ENCODE measurements around the gene LPP.

The LPP gene

GRCh38 chr3:188706176-188706575 lies 552.2 kb downstream of the LPP start:
- no peak for DNase-seq

DNA sequence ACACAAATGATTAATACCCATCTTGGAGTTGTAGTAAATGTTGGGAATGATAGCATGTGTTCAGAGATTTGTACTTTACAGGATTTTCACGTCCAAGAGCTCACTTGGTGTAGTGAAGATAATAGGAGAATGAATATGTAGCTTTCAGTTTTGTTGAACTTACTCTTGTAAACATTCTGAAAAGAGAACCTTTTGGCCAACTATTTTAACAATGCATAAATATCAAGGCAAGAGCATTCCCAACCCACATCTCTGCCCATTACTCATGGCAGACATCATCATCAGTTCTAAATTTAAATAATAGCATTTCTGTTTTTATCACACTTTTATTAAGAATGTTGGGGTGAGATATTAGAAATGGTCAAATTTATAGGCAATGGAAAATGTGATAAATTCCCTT lies 552.6 kb downstream of the LPP start:
- no peak for DNase-seq

DNA sequence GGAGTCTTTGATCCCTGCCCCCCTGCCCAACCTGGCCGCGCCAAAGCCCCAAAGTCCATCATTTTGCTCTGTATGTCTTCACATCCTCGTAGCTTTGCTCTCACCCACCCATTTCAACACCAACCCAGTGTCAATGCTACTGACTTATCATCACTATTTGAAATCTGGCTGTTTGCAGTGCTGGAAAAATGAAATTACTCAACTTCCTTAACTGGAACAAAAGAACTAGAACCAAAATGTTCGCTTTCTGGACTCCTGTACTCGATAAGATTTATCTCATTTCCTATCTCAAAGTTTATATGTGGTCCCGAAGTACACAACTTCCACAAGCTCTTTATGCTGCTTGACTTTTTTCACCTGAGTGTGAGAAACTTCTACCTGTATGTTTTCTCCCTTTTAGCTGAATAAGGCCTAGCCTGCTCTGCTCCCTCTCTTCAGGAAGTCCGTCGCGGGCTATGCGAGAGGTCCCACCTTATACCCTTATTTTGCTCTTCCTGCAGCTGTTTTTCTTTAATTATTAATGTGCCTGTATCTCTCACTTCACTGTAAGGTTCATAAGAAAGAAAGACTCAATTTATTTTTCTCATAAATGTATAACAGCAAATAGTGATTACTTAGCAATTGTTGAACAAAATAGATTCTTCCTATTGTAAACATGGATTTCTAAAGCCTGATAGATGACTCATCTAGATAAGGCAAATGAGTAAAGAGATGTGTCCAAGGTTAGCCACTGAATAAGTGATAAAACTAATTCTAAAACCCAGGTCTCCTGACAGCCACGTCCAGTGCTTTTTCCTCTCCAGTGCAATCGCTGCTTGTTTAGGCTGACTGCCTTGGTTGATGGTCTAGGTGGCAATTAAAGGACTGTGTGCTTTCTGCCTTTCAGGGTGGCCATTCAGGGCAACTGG lies 553.7 kb downstream of the LPP start:
- no peak for DNase-seq

- no peak for DNase-seq
Measured at GRCh38 chr3:188711881-188712247, 557.9 kb downstream of the LPP start.

DNA sequence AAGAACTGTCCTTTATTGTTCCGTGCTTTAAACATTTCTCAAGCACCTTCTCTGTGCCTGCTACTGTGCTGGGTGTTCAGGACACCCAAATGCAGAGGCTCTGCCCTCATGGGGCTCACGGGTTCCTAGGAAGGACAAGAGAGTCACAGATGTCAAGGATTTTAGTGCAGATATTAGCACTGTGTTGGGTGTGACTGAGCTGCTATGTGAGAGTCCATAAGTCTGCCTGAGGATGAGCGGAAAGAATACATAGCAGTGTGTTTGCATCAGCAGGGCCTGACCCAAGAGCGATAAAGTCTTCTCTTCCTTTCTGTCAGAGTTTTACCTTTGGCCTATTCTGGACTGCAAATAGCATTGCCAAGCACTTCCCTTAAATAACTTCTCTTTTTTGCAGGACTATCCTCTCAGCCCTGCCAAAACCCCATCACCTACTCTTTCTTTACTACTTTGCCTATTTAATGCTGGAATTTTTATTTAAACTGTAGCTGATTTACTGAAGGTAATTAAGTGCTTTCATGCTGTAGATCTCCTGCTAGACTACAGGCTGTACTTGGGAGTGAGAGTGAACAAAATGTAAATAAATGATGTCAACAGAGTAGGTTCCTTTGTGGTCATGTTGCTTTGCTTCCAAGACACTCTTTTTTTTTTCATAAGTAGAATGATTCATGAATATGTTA lies 558.4 kb downstream of the LPP start:
- DNase-seq, result no peak

- no peak for DNase-seq
Measured at GRCh38 chr3:188712991-188713390, 559.0 kb downstream of the LPP start.

- no peak for DNase-seq
Measured at GRCh38 chr3:188719545-188719944, 565.6 kb downstream of the LPP start.

- DNase-seq, result peak; percentile 22
Measured at GRCh38 chr3:188720215-188720614, 566.3 kb downstream of the LPP start.

DNA sequence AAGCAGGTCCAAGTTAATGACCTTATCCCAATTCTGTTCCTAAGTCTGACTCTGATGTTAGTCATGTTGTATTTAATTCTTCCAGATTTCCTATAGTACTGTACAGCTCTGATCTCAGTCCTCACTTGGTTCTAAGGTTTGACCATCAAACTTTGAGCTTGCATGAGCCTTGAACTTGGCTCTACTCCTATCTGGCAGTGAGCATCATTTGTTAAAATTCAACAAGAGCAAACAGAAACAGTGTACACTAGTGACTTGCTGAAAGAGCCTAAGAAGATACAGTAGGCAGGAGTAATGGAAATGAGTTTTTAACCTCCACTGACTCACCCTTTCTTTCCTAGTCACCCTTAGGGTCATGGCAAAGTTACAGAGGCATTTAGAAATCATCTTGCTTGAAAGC lies 566.7 kb downstream of the LPP start:
- no peak for DNase-seq

- no peak for DNase-seq
Measured at GRCh38 chr3:188721312-188721711, 567.4 kb downstream of the LPP start.

DNA sequence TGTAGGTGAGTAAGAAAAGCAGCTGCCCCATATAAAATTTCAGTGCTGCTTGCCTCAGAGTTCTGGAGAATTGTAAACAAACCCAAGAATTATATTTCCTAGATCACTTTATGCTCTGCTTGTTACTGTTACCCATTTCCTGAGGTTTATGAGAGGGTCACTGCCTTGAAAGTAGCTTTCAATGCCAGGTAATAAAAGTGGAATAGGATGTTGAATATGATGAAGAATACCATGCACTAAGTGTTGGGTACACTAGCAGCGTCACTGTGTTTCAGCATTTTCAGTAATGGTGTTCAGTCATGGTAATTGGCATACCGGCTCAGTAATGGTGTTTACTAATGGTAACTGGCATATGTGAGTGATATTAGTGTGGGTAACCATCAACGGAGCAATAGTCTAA lies 568.0 kb downstream of the LPP start:
- DNase-seq, result no peak

DNA sequence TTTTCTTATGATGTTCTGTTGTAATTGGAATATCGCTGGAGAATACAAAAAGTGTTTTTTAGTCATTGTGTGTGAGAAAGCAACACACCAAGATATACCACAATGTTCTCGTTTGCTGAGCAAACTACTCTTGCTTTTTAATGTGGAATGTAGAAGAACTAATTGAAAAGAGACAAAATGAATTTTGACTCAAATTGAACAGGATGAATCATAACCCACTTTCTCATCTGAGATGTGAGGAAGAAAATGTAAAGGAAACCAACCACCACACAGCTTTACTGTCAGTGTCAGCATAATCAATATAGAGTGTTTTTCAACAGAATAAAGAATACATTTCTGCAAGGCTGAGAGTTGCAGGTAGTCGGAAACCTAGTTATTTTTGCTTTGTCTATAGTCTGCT lies 569.0 kb downstream of the LPP start:
- DNase-seq, result no peak

DNA sequence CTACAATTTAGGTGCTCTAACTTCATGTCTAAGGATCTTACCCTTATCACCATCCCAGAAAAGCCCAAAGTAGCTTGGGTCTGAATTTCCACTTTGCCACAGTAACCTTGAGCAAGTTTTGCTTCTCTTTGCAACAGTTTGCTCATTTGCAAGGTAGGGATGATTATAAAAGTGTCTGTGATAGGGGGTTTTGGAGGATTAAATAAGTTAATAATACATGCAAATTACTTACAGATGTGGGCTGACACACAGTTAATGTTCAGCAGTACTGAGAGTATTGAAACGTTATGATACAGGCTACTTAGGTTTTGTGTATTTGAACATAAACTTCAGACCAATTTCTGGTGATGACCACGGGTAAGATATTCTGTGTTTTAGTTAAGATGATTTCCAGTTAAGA lies 573.1 kb downstream of the LPP start:
- no peak for DNase-seq

GRCh38 chr3:188728371-188728896 lies 574.5 kb downstream of the LPP start:
- no peak for DNase-seq

GRCh38 chr3:188729422-188729821 lies 575.5 kb downstream of the LPP start:
- DNase-seq, result no peak

GRCh38 chr3:188734395-188734794 lies 580.4 kb downstream of the LPP start:
- DNase-seq, result peak; percentile 81

DNA sequence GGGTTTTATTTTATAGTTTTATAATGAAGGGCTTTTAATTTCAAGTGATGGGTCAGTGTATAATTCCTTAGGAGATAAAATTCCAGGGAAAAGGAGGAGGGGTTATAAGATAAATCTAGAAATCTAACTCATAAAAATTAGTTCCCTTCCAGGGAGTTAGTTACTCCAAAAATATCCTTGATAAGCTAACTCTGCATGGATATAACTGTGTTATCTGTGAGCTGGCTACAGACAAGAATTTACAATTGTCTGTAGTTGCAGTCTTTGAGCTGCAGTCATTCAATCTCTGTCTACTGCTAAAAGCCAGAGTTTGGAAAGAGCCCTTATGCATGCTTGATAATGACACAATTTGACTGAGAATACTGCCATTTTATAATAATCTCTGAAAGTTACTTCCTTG lies 585.6 kb downstream of the LPP start:
- DNase-seq, result no peak

GRCh38 chr3:188740010-188740409 lies 586.1 kb downstream of the LPP start:
- no peak for DNase-seq

DNA sequence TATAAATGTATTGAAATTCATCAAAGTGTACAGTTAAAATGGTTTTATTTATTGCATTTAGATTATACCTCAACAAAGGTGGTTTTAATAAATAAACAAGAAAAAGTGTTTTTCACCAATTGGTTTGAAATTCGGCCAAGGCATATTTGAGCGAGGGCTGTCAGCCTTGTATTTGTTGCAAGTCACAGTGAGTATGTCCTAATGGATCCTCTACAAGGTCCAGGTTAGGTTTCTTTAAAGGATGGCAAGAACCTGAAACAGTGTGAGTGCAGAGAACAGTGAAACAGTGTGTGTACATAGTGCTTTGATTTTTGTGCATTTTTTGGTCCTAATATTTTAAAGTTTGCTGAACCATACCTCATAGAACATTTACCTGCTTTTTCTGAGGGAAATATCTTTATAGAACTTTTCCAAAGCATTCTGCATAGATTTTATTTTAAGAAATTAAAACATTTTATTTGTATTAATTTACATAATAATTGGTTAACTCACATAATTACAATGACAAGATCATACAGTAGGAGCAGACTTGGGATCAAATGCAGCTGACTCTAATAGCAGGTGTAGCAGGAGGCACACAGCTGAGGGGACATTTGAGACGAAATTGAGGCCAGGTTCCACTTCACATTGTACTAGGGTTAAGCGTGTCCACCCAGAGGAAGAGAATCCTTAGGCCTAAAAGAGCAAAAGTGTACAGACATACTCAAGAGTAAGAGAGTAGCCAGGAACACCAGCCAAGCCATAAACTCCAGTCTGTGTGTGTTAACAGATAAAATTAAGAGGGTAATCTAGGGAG lies 589.0 kb downstream of the LPP start:
- no peak for DNase-seq

DNA sequence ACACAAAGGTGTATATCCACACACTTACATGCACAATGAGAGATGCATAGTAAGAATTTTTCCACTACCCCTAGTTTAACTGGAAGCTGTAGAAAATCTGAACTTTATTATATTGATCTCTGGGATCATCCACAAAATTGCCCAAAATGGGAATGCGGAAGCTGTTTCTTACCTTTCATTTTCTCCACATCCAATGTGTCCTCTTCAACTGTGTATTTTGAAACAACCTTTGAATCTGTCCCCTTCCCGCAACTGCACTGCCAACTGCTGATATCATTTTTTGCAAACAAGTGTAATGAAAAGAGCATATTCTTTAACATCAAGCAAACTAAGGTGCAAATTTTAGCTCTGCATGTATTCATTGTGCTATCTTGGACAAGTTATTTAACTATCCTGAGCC lies 590.2 kb downstream of the LPP start:
- DNase-seq, result no peak

GRCh38 chr3:188745031-188745430 lies 591.1 kb downstream of the LPP start:
- no peak for DNase-seq

GRCh38 chr3:188746291-188746783 lies 592.4 kb downstream of the LPP start:
- no peak for DNase-seq

DNA sequence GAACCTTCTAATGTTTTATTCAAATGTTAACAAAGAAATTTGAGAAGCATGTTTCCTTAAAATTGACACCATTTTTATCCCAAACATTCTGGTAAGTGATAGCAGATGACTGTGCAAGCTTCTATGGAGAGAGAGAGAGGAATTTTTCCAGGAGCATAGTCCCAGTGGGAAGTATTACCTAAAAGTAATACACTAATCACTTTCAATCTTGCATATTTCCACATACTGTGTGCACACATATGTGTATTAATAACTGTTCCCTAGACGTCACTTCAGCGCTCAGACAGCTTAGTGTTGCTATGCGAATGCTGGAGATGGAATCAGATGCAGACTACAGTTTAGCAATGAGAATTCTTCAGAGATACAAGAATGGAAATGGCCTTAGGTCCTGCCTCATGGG lies 593.5 kb downstream of the LPP start:
- DNase-seq, result no peak
